K562 (cell line): ENCODE measurements around the gene MGA. TPM values are rescaled to one million over a fixed set of nuclear protein-coding genes. Genes with fewer than 3 reads are reported as not detected.

Experiments used
- MTA1 ChIP-seq: fragments of 450-650 bp; IDR thresholded peaks from 2 replicates; pipeline ENCODE4 v1.6.1; 2017; ENCODE audit warnings: borderline replicate concordance
- NR2C1 ChIP-seq, 2 experiments: fragments of 450-650 bp; IDR thresholded peaks; 2 replicates each; pipeline ENCODE4 v1.6.1; 2017; ENCODE audit warnings: mild to moderate bottlenecking in 2 of 2, antibody characterized with exemption in 1 of 2, inconsistent platforms in 1 of 2, missing compliant biosample characterization in 1 of 2, missing genetic modification characterization in 1 of 2
- RAD21 ChIP-seq, 2 experiments: fragments of 250-450 bp in 1 of 2; fragments of 450-650 bp in 1 of 2; sonication (Bioruptor Pico) in 1 of 2; formaldehyde crosslinking in 1 of 2; IDR thresholded peaks in 1 of 2; conservative IDR thresholded peaks in 1 of 2; 2 replicates each; pipeline versions ENCODE4 v1.4.0 to v1.8.0; 2020 to 2022; ENCODE audit warnings: mild to moderate bottlenecking in 2 of 2, moderate library complexity in 1 of 2
- RAD51 ChIP-seq: fragments of 450-650 bp; IDR thresholded peaks from 2 replicates; pipeline ENCODE4 v1.7.1; 2016; ENCODE audit warnings: low read depth, mild to moderate bottlenecking, borderline replicate concordance
- THRAP3 ChIP-seq: fragments of 450-650 bp; IDR thresholded peaks from 2 replicates; pipeline ENCODE4 v1.6.1; 2016; ENCODE audit warnings: mild to moderate bottlenecking, inconsistent platforms, borderline replicate concordance
- USF2 ChIP-seq: sonication (generic); formaldehyde crosslinking; IDR thresholded peaks from 2 replicates; pipeline ENCODE4 v1.5.0; 2020; ENCODE audit warnings: missing genetic modification reagents
- polyA plus RNA-seq, 8 experiments: library from polyadenylated mRNA; depleted of rRNA in 4 of 8; stranded (reverse) in 5 of 8; unstranded in 3 of 8; fragments of >200 nt; fragmentation: Nextera tagmentation in 2 of 8; fragmentation: Illumina TruSeq in 1 of 8; extraction: Ambion mirVana in 2 of 8; extraction: Trizol in 1 of 8; gene quantifications; 2 replicates each; pipeline versions ENCODE4 v1.2.1 to v1.2.3, GENCODE V29; 2011 to 2014; ENCODE audit warnings: inconsistent platforms in 1 of 8, missing spikeins in 1 of 8
- total RNA-seq, 7 experiments: library from RNA; depleted of rRNA in 6 of 7; stranded (reverse); fragments of >200 nt in 6 of 7; fragmentation: Illumina TruSeq in 2 of 7; extraction: Trizol in 2 of 7; gene quantifications; 2 replicates each; pipeline versions ENCODE4 v1.2.1 to v1.2.3, GENCODE V29; 2011 to 2021; ENCODE audit warnings: low replicate concordance in 1 of 7
- TF ChIP-seq, protein P1 (sequence below): IDR thresholded peaks from 2 replicates; pipeline ENCODE4 v1.6.1; 2014; ENCODE audit warnings: antibody characterized with exemption
- TF ChIP-seq, protein P2 (sequence below), 2 experiments: fragments of 450-650 bp; formaldehyde crosslinking in 1 of 2; IDR thresholded peaks; 2 replicates each; pipeline versions ENCODE4 v1.4.0 to v1.6.1; 2014 to 2020; ENCODE audit warnings: mild to moderate bottlenecking in 2 of 2, borderline replicate concordance in 1 of 2, low read depth in 1 of 2
- TF ChIP-seq, protein P3 (sequence below): fragments of 450-650 bp; formaldehyde crosslinking; IDR thresholded peaks from 2 replicates; pipeline ENCODE4 v1.4.0; 2020; ENCODE audit warnings: mild to moderate bottlenecking, mixed read lengths
- TF ChIP-seq, protein P4 (sequence below): sonication (generic); formaldehyde crosslinking; IDR thresholded peaks from 2 replicates; pipeline ENCODE4 v1.9.0; 2022; ENCODE audit warnings: mild to moderate bottlenecking, missing genetic modification reagents

MGA gene
- total and polyA plus RNA-seq, 9 of the 15 experiments (the other 6 are each of a cell fraction or from before 2014, with no cell fraction given) = 4.7 to 56.1 (median 21.1) TPM

DNA sequence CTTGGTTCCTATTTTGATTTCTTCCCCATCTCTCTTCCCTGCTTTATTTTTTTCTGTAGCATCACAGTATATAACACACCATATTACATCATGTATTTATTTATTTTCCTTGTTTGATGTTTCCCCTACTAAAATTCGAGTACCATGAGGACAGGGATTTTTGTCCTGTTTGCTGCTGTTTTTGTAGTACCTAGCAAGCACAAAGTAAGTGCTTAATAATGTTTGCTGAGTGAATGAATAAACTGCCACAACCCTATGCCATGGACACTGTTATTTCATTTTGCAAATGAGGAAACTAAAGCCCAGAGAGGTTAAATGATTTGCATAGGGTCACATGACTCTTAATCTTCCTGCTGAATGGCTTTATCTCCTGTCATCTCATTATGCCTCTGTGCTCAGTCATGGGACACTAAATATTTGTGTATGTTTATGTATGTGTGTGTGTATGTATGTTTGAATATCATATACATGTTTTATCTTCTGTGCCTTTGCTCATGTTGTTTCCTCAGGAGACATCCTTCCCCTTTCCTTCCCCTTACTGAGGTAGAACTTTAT is 26.1 kb upstream of the MGA start (continued):
- TF ChIP-seq RAD51 = peak; percentile 82
- TF ChIP-seq, protein P1, sequence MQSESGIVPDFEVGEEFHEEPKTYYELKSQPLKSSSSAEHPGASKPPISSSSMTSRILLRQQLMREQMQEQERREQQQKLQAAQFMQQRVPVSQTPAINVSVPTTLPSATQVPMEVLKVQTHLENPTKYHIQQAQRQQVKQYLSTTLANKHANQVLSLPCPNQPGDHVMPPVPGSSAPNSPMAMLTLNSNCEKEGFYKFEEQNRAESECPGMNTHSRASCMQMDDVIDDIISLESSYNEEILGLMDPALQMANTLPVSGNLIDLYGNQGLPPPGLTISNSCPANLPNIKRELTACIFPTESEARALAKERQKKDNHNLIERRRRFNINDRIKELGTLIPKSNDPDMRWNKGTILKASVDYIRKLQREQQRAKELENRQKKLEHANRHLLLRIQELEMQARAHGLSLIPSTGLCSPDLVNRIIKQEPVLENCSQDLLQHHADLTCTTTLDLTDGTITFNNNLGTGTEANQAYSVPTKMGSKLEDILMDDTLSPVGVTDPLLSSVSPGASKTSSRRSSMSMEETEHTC = peak; percentile 53; the same call in 1 of the 2 replicates
- peak; percentile 74 for TF ChIP-seq USF2 (CRISPR knock-in tag)
- TF ChIP-seq, protein P2, sequence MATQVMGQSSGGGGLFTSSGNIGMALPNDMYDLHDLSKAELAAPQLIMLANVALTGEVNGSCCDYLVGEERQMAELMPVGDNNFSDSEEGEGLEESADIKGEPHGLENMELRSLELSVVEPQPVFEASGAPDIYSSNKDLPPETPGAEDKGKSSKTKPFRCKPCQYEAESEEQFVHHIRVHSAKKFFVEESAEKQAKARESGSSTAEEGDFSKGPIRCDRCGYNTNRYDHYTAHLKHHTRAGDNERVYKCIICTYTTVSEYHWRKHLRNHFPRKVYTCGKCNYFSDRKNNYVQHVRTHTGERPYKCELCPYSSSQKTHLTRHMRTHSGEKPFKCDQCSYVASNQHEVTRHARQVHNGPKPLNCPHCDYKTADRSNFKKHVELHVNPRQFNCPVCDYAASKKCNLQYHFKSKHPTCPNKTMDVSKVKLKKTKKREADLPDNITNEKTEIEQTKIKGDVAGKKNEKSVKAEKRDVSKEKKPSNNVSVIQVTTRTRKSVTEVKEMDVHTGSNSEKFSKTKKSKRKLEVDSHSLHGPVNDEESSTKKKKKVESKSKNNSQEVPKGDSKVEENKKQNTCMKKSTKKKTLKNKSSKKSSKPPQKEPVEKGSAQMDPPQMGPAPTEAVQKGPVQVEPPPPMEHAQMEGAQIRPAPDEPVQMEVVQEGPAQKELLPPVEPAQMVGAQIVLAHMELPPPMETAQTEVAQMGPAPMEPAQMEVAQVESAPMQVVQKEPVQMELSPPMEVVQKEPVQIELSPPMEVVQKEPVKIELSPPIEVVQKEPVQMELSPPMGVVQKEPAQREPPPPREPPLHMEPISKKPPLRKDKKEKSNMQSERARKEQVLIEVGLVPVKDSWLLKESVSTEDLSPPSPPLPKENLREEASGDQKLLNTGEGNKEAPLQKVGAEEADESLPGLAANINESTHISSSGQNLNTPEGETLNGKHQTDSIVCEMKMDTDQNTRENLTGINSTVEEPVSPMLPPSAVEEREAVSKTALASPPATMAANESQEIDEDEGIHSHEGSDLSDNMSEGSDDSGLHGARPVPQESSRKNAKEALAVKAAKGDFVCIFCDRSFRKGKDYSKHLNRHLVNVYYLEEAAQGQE (IDR thresholded peaks at IDR 0.05; ENCODE audit: borderline replicate concordance) = 0 out of 2 replicates have a peak, but pooled peaks have one; percentile 29
- TF ChIP-seq, protein P2 (CRISPR knock-in tag; IDR thresholded peaks at IDR 0.05; ENCODE audit: low read depth) = no peak
- TF ChIP-seq RAD21 (CRISPR knock-in tag; conservative IDR thresholded peaks at IDR 0.05 in 1 of 2, IDR thresholded peaks at IDR 0.05 in 1 of 2) = no peak
- TF ChIP-seq THRAP3 = no peak
- peak; percentile 31; the same call in 1 of the 2 replicates for TF ChIP-seq NR2C1 (IDR thresholded peaks at IDR 0.05)
- TF ChIP-seq NR2C1 (tag; IDR thresholded peaks at IDR 0.05) = no peak
- peak; percentile 43; the same call in 1 of the 2 replicates for TF ChIP-seq MTA1
- TF ChIP-seq, protein P3, sequence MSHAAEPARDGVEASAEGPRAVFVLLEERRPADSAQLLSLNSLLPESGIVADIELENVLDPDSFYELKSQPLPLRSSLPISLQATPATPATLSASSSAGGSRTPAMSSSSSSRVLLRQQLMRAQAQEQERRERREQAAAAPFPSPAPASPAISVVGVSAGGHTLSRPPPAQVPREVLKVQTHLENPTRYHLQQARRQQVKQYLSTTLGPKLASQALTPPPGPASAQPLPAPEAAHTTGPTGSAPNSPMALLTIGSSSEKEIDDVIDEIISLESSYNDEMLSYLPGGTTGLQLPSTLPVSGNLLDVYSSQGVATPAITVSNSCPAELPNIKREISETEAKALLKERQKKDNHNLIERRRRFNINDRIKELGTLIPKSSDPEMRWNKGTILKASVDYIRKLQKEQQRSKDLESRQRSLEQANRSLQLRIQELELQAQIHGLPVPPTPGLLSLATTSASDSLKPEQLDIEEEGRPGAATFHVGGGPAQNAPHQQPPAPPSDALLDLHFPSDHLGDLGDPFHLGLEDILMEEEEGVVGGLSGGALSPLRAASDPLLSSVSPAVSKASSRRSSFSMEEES = peak; percentile 97
- TF ChIP-seq, protein P4, sequence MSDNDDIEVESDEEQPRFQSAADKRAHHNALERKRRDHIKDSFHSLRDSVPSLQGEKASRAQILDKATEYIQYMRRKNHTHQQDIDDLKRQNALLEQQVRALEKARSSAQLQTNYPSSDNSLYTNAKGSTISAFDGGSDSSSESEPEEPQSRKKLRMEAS (CRISPR knock-in tag) = no peak
